HepG2 (cell line): ENCODE results near the gene CCDC17. TPM values are rescaled to one million over a fixed set of nuclear protein-coding genes. Genes with fewer than 3 reads are reported as not detected.

Experiments used
- ARHGAP35 ChIP-seq: sonication (generic); formaldehyde crosslinking; IDR thresholded peaks from 2 replicates; pipeline ENCODE4 v1.9.0; 2022; ENCODE audit warnings: mild to moderate bottlenecking, inconsistent platforms, moderate library complexity, missing genetic modification reagents, borderline replicate concordance
- CEBPZ ChIP-seq: IDR thresholded peaks from 2 replicates; pipeline ENCODE4 v1.6.1; 2012; ENCODE audit warnings: low read length, improper control_type of control experiment
- ELF3 ChIP-seq: IDR thresholded peaks from 2 replicates; pipeline ENCODE4 v1.6.1; 2016; ENCODE audit warnings: missing genetic modification reagents, missing compliant biosample characterization
- FOXA1 ChIP-seq, 2 experiments: fragments of 450-650 bp in 1 of 2; sonication (generic) in 1 of 2; formaldehyde crosslinking in 1 of 2; IDR thresholded peaks; 2 replicates each; pipeline versions ENCODE4 v1.4.0 to v1.6.1; 2016 to 2020; ENCODE audit warnings: missing genetic modification reagents in 1 of 2
- MTF2 ChIP-seq: sonication (generic); formaldehyde crosslinking; IDR thresholded peaks from 2 replicates; pipeline ENCODE4 v1.5.0; 2020; ENCODE audit warnings: missing genetic modification reagents, borderline replicate concordance
- NCOA2 ChIP-seq: sonication (generic); formaldehyde crosslinking; IDR thresholded peaks from 2 replicates; pipeline ENCODE4 v1.8.0; 2022; ENCODE audit warnings: inconsistent platforms
- NFATC3 ChIP-seq: sonication (generic); formaldehyde crosslinking; IDR thresholded peaks from 2 replicates; pipeline ENCODE4 v1.5.1; 2020; ENCODE audit warnings: mild to moderate bottlenecking, missing genetic modification reagents
- PAXIP1 ChIP-seq: sonication (generic); formaldehyde crosslinking; conservative IDR thresholded peaks from 2 replicates; pipeline ENCODE4 v1.4.0; 2020; ENCODE audit warnings: mild to moderate bottlenecking, missing genetic modification reagents, moderate library complexity
- RBFOX2 ChIP-seq: fragments of 200-400 bp; formaldehyde crosslinking; IDR thresholded peaks from 2 replicates; pipeline ENCODE4 v1.6.1; 2017; ENCODE audit warnings: low read depth, mild to moderate bottlenecking, low read length
- TGIF2 ChIP-seq: IDR thresholded peaks from 2 replicates; pipeline ENCODE4 v1.6.1; 2016; ENCODE audit warnings: control low read depth, missing compliant biosample characterization
- TSC22D2 ChIP-seq: sonication (generic); formaldehyde crosslinking; IDR thresholded peaks from 2 replicates; pipeline ENCODE4 v1.5.1; 2020; ENCODE audit warnings: missing genetic modification reagents, mild to moderate bottlenecking, borderline replicate concordance
- ZBTB14 ChIP-seq: sonication (generic); formaldehyde crosslinking; IDR thresholded peaks from 2 replicates; pipeline ENCODE4 v1.4.0; 2020; ENCODE audit warnings: missing genetic modification reagents
- ZNF282 ChIP-seq: fragments of 450-650 bp; IDR thresholded peaks from 2 replicates; pipeline ENCODE4 v1.6.1; 2018; ENCODE audit not compliant: partially characterized antibody
- ZNF350 ChIP-seq: sonication (generic); formaldehyde crosslinking; IDR thresholded peaks from 2 replicates; pipeline ENCODE4 v1.4.0; 2020; ENCODE audit warnings: mild to moderate bottlenecking, low read depth, missing genetic modification reagents, borderline replicate concordance
- ZNF382 ChIP-seq: sonication (generic); formaldehyde crosslinking; IDR thresholded peaks from 2 replicates; pipeline ENCODE4 v1.5.0; 2020; ENCODE audit warnings: missing genetic modification reagents, mild to moderate bottlenecking, borderline replicate concordance
- ZNF577 ChIP-seq: sonication (generic); formaldehyde crosslinking; IDR thresholded peaks from 2 replicates; pipeline ENCODE4 v1.4.0; 2020; ENCODE audit warnings: mild to moderate bottlenecking, low read depth, missing genetic modification reagents, borderline replicate concordance
- ZNF691 ChIP-seq: sonication (generic); formaldehyde crosslinking; IDR thresholded peaks from 2 replicates; pipeline ENCODE4 v1.4.0; 2020; ENCODE audit warnings: missing genetic modification reagents, low read depth, mild to moderate bottlenecking, borderline replicate concordance
- ZNF720 ChIP-seq: sonication (generic); formaldehyde crosslinking; IDR thresholded peaks from 2 replicates; pipeline ENCODE4 v1.4.0; 2020; ENCODE audit warnings: missing genetic modification reagents
- ZNF75D ChIP-seq: sonication (generic); formaldehyde crosslinking; IDR thresholded peaks from 2 replicates; pipeline ENCODE4 v1.8.1; 2023; ENCODE audit warnings: missing genetic modification reagents, mild to moderate bottlenecking, borderline replicate concordance
- ZSCAN25 ChIP-seq: sonication (generic); formaldehyde crosslinking; IDR thresholded peaks from 2 replicates; pipeline ENCODE4 v1.8.0; 2022; ENCODE audit warnings: mild to moderate bottlenecking, missing genetic modification reagents
- ZSCAN9 ChIP-seq: IDR thresholded peaks from 2 replicates; pipeline ENCODE4 v1.6.1; 2016; ENCODE audit warnings: borderline replicate concordance
- polyA plus RNA-seq, 8 experiments: library from polyadenylated mRNA; depleted of rRNA in 3 of 8; stranded (reverse) in 7 of 8; unstranded in 1 of 8; fragments of >200 nt; fragmentation: Illumina TruSeq in 4 of 8; extraction: Trizol in 4 of 8; gene quantifications; 2 replicates each; pipeline versions ENCODE4 v1.2.1 to v1.2.3, GENCODE V29; 2011 to 2016; ENCODE audit warnings: low read depth in 4 of 8, missing spikeins in 1 of 8, mixed read lengths in 1 of 8; ENCODE audit not compliant: insufficient read depth in 1 of 8
- total RNA-seq, 5 experiments: library from RNA; depleted of rRNA; stranded (reverse); fragments of >200 nt; fragmentation: Illumina TruSeq; extraction: Trizol; gene quantifications; 2 replicates each; pipeline ENCODE4 v1.2.3, GENCODE V29; 2016; ENCODE audit warnings: low read depth in 1 of 5

CCDC17 gene
- total and polyA plus RNA-seq, 2 of the 13 experiments (the other 11 are each of a cell fraction or from before 2014, with no cell fraction given) = 1.5 to 3.3 TPM

- TF ChIP-seq PAXIP1 (CRISPR knock-in tag) = peak; percentile 95
- no peak for TF ChIP-seq FOXA1 (IDR thresholded peaks at IDR 0.05)
- peak; percentile 83 for TF ChIP-seq FOXA1 (CRISPR knock-in tag; IDR thresholded peaks at IDR 0.05)
- no peak for TF ChIP-seq MTF2 (CRISPR knock-in tag)
- TF ChIP-seq TSC22D2 (CRISPR knock-in tag) = no peak
- no peak for TF ChIP-seq RBFOX2
- TF ChIP-seq NFATC3 (CRISPR knock-in tag) = no peak
- no peak for TF ChIP-seq ZNF282
- TF ChIP-seq ZNF691 (CRISPR knock-in tag) = no peak
- TF ChIP-seq ZSCAN25 (CRISPR knock-in tag) = no peak
- no peak for TF ChIP-seq ZBTB14 (CRISPR knock-in tag)
- peak; percentile 35; the same call in 1 of the 2 replicates for TF ChIP-seq ELF3 (CRISPR knock-in tag)
- TF ChIP-seq ZNF577 (CRISPR knock-in tag) = no peak
- TF ChIP-seq ZNF75D (CRISPR knock-in tag) = no peak
- no peak for TF ChIP-seq ZNF382 (CRISPR knock-in tag)
- TF ChIP-seq CEBPZ = no peak
- no peak for TF ChIP-seq ARHGAP35 (CRISPR knock-in tag)
- no peak for TF ChIP-seq ZSCAN9 (CRISPR knock-in tag)
- TF ChIP-seq NCOA2 (CRISPR knock-in tag) = peak; percentile 67
- TF ChIP-seq ZNF350 = no peak
- TF ChIP-seq TGIF2 (CRISPR knock-in tag) = no peak
- no peak for TF ChIP-seq ZNF720 (CRISPR knock-in tag)
Measured at GRCh38 chr1:45658171-45658570, 34.3 kb upstream of the CCDC17 start (continued).
